GM10266 (cell line): ENCODE data around the gene ATP2A3.

Experiments used
- DNase-seq: peaks from one replicate; pipeline ENCODE4 v3.0.0; 2012; ENCODE audit errors: extremely low spot score
- CTCF ChIP-seq: IDR thresholded peaks from 2 replicates; pipeline ENCODE4 v1.5.1; 2012; ENCODE audit warnings: mild to moderate bottlenecking, low read depth; ENCODE audit not compliant: control insufficient read depth, insufficient read depth; ENCODE audit errors: missing control alignments

Gene ATP2A3

GRCh38 chr17:3935140-3935542 lies 29.1 kb downstream of the ATP2A3 start:
- DNase-seq: no peak
- TF ChIP-seq CTCF: peak; percentile 31

GRCh38 chr17:3929764-3930163 lies 34.5 kb downstream of the ATP2A3 start:
- DNase-seq: no peak
- no peak for TF ChIP-seq CTCF

- TF ChIP-seq CTCF: no peak
- DNase-seq: no peak
Observed at GRCh38 chr17:3929181-3929580, 35.1 kb downstream of the ATP2A3 start.

GRCh38 chr17:3928406-3928805 lies 35.8 kb downstream of the ATP2A3 start:
- DNase-seq: no peak
- TF ChIP-seq CTCF: no peak

GRCh38 chr17:3927628-3928340 lies 36.5 kb downstream of the ATP2A3 start:
- no peak for TF ChIP-seq CTCF
- no peak for DNase-seq

GRCh38 chr17:3926860-3927627 lies 37.2 kb downstream of the ATP2A3 start:
- no peak for DNase-seq

More at GRCh38 chr17:3926860-3927627, 37.2 kb downstream of the ATP2A3 start:
- no peak for TF ChIP-seq CTCF
